DND-41 (cell line): Measurements from ENCODE around the gene MTFR1L.

ENCODE experiments used
- ATAC-seq: fragments of 200-7000 bp; cut with Tn5 transposase; 3 replicates; pipeline ENCODE4 v1.9.1; 2021; ENCODE audit warnings: low read depth; ENCODE audit not compliant: insufficient read depth
- DNase-seq: peaks from one replicate; pipeline ENCODE4 v3.0.0-alpha.2; 2020
- H2AFZ ChIP-seq: 2 replicates; pipeline ENCODE4 v1.6.0; 2012; ENCODE audit warnings: low read depth, low read length
- H3K27ac ChIP-seq: 2 replicates; pipeline ENCODE4 v1.5.1; 2012; ENCODE audit warnings: low read length, inconsistent platforms
- H3K27me3 ChIP-seq: fragments of 200-600 bp; sonication (generic); 2 replicates; pipeline ENCODE4 v1.6.0; 2012; ENCODE audit warnings: low read length, mild to moderate bottlenecking, inconsistent platforms; ENCODE audit not compliant: insufficient read depth, poor library complexity
- H3K36me3 ChIP-seq: 2 replicates; pipeline ENCODE4 v1.5.1; 2012; ENCODE audit warnings: low read length, inconsistent platforms; ENCODE audit not compliant: insufficient read depth
- H3K4me1 ChIP-seq: 2 replicates; pipeline ENCODE4 v1.5.1; 2012; ENCODE audit warnings: mild to moderate bottlenecking, low read length; ENCODE audit not compliant: insufficient read depth
- H3K4me2 ChIP-seq: 2 replicates; pipeline ENCODE4 v1.6.0; 2012; ENCODE audit warnings: mild to moderate bottlenecking, moderate library complexity, low read length, inconsistent platforms; ENCODE audit not compliant: insufficient read depth
- H3K4me3 ChIP-seq, 2 experiments: fragments of 200-600 bp in 1 of 2; shearing (Covaris generic) in 1 of 2; 2 replicates each; pipeline ENCODE4 v1.5.1; 2012 to 2016; ENCODE audit warnings: inconsistent platforms in 2 of 2, low read length in 2 of 2, mild to moderate bottlenecking in 2 of 2, low read depth in 1 of 2, moderate library complexity in 1 of 2
- H3K79me2 ChIP-seq: 2 replicates; pipeline ENCODE4 v1.6.0; 2012; ENCODE audit warnings: low read length, inconsistent platforms; ENCODE audit not compliant: insufficient read depth
- H3K9ac ChIP-seq: 2 replicates; pipeline ENCODE4 v1.6.0; 2012; ENCODE audit warnings: low read depth, mild to moderate bottlenecking, inconsistent platforms, low read length, moderate library complexity
- H3K9me3 ChIP-seq: 2 replicates; pipeline ENCODE4 v1.5.1; 2012; ENCODE audit warnings: low read length, moderate library complexity, mild to moderate bottlenecking, inconsistent platforms; ENCODE audit not compliant: insufficient read depth, severe bottlenecking
- H4K20me1 ChIP-seq: 2 replicates; pipeline ENCODE4 v1.6.0; 2012; ENCODE audit warnings: low read length; ENCODE audit not compliant: insufficient read depth
- EZH2 ChIP-seq: IDR thresholded peaks from 3 replicates; pipeline ENCODE4 v1.6.1; 2012; ENCODE audit warnings: borderline replicate concordance, low read depth, mild to moderate bottlenecking, moderate library complexity, low read length, inconsistent platforms; ENCODE audit not compliant: severe bottlenecking
- TF ChIP-seq, protein P1 (sequence below): IDR thresholded peaks from 2 replicates; pipeline ENCODE4 v1.5.1; 2012; ENCODE audit warnings: borderline replicate concordance, low read length, moderate library complexity, mild to moderate bottlenecking; ENCODE audit not compliant: poor library complexity, severe bottlenecking; ENCODE audit errors: extremely low read depth

The MTFR1L gene

DNA sequence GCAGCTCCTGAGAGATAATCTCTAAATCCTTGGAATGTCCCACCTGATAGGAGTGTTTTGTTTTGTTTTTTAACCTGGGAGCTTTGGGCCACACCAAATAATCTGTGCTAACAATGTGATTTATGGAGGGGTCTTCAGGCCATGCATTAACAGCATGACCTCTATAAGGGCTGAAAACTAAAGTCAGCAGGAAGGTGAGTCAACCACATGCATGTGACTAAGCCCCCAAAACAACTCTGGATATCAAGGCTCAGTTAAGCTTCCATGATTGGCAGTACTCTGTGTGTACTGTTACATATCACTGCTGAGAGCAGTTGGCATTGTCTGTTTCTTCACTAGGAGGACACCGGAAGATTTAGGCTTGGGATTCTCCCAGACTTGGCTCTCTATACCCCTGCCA, 28.8 kb downstream of the MTFR1L start:
- Histone ChIP-seq H3K79me2 (peaks cover 83% of the 10 kb centered on the region), H3K4me3 (no peak overlapping the region), H3K36me3 (0 out of 2 replicates have a peak, but pooled peaks cover 6% of the 10 kb centered on the region), H4K20me1 (peaks cover 21% of the 10 kb centered on the region; the same call in 1 of the 2 replicates), H3K9me3 (no peaks in the 10 kb centered on the region), H3K4me1 (no peaks in the 10 kb centered on the region), H3K4me2 (no peak overlapping the region), H3K27ac (no peak overlapping the region), H3K27me3 (no peaks in the 10 kb centered on the region), H3K9ac (no peak overlapping the region), H2AFZ (no peak overlapping the region)
- DNase-seq: no peak
- 0 out of 3 replicates have a peak, but pooled peaks have one; percentile 24 for ATAC-seq
- no peak for TF ChIP-seq EZH2
- TF ChIP-seq, protein P1, sequence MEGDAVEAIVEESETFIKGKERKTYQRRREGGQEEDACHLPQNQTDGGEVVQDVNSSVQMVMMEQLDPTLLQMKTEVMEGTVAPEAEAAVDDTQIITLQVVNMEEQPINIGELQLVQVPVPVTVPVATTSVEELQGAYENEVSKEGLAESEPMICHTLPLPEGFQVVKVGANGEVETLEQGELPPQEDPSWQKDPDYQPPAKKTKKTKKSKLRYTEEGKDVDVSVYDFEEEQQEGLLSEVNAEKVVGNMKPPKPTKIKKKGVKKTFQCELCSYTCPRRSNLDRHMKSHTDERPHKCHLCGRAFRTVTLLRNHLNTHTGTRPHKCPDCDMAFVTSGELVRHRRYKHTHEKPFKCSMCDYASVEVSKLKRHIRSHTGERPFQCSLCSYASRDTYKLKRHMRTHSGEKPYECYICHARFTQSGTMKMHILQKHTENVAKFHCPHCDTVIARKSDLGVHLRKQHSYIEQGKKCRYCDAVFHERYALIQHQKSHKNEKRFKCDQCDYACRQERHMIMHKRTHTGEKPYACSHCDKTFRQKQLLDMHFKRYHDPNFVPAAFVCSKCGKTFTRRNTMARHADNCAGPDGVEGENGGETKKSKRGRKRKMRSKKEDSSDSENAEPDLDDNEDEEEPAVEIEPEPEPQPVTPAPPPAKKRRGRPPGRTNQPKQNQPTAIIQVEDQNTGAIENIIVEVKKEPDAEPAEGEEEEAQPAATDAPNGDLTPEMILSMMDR: no peak

DNA sequence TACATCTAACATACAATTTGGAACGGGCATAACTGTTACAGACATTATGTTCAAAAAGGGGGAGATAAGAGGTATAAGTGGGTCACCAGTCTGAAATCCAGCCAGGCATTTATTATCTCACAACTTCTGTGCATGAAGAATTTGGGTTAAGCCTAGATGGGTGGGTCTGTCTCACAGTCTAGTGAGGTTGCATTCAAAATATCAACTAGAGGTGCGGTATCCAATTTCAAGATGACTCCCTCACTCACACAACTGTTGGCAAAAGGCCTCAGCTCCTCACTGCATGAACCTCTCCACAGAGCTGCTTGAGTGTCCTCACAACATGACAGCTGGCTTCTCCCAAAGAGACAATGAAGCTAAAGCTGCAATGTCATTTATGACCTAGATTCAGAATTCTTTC, 34.8 kb downstream of the MTFR1L start:
- Histone ChIP-seq H3K79me2 (peaks cover 89% of the 10 kb centered on the region), H3K4me2 (no peak overlapping the region), H3K4me3 (no peak overlapping the region), H4K20me1 (peaks cover 27% of the 10 kb centered on the region; the same call in 1 of the 2 replicates), H3K9ac (no peak overlapping the region), H2AFZ (no peak overlapping the region), H3K9me3 (no peaks in the 10 kb centered on the region), H3K36me3 (0 out of 2 replicates have a peak, but pooled peaks cover 6% of the 10 kb centered on the region), H3K27me3 (no peaks in the 10 kb centered on the region), H3K4me1 (peaks cover 19% of the 10 kb centered on the region), H3K27ac (no peak overlapping the region)
- no peak for TF ChIP-seq EZH2
- TF ChIP-seq, protein P1: no peak
- ATAC-seq (no peak), DNase-seq (no peak)

GRCh38 chr1:25856856-25857255, 37.1 kb downstream of the MTFR1L start:
- Histone ChIP-seq H3K36me3 (no peaks in the 10 kb centered on the region), H3K4me2 (no peak overlapping the region; the same call in 1 of the 2 replicates), H3K9me3 (no peaks in the 10 kb centered on the region), H3K27ac (no peak overlapping the region), H3K9ac (0 out of 2 replicates have a peak overlapping the region, but pooled peaks have one; percentile 24), H3K79me2 (peaks cover 75% of the 10 kb centered on the region), H3K4me1 (peaks cover 29% of the 10 kb centered on the region), H3K27me3 (no peaks in the 10 kb centered on the region), H4K20me1 (peaks cover 19% of the 10 kb centered on the region; the same call in 1 of the 2 replicates), H2AFZ (no peak overlapping the region), H3K4me3 (no peak overlapping the region)
- TF ChIP-seq EZH2: no peak
- no peak for ATAC-seq
- no peak for DNase-seq

DNA sequence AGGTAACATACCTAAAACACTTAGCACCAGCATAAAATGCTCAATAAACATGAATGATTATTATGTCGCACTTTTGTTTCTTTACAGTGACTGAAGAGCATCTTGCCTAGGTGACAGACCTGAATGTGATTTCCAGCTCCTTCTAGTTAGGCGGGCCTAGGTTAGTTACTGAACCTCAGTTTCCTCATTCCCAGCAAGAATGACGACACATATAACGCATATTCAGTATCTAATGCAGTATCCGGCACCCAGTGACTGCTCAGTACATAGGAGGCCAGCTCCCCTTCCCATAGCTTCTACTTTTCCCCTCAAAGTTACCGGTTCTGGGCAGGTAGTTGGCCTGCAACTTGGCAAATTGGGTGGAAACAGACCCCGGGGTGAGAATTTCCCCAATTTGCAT, 38.7 kb downstream of the MTFR1L start:
- no peak for ATAC-seq
- DNase-seq: no peak
- Histone ChIP-seq H3K27ac (peak overlapping the region; percentile 84), H3K9ac (peak overlapping the region; percentile 87), H4K20me1 (peaks cover 14% of the 10 kb centered on the region; the same call in 1 of the 2 replicates), H3K4me3 (peak overlapping the region; percentile 88 to 91; a peak in 3 of 4 replicates), H3K4me1 (peaks cover 29% of the 10 kb centered on the region), H3K27me3 (no peaks in the 10 kb centered on the region), H3K79me2 (peaks cover 62% of the 10 kb centered on the region), H3K9me3 (no peaks in the 10 kb centered on the region), H3K36me3 (no peaks in the 10 kb centered on the region), H2AFZ (peak overlapping the region; percentile 99), H3K4me2 (peak overlapping the region; percentile 98)
- TF ChIP-seq, protein P1: no peak
- TF ChIP-seq EZH2: no peak
